H1 (cell line): ENCODE measurements around the gene VPS13D. TPM values are rescaled to one million over a fixed set of nuclear protein-coding genes. Genes with fewer than 3 reads are reported as not detected.

Experiments used
- CTBP2 ChIP-seq: IDR thresholded peaks from 2 replicates; pipeline ENCODE4 v1.7.0; 2011; ENCODE audit warnings: borderline replicate concordance, mild to moderate bottlenecking, moderate library complexity, mixed read lengths, low read length; ENCODE audit not compliant: insufficient read depth, insufficient read length
- JUND ChIP-seq: IDR thresholded peaks from 2 replicates; pipeline ENCODE4 v1.6.1; 2011; ENCODE audit warnings: mild to moderate bottlenecking, improper control_type of control experiment, low read length
- RAD21 ChIP-seq, 2 experiments: IDR thresholded peaks in 1 of 2; conservative IDR thresholded peaks in 1 of 2; 2 replicates each; pipeline ENCODE4 v1.6.1; 2011; ENCODE audit warnings: low read depth in 2 of 2, low read length in 2 of 2, improper control_type of control experiment in 1 of 2, inconsistent platforms in 1 of 2, mild to moderate bottlenecking in 1 of 2, moderate library complexity in 1 of 2
- SIX5 ChIP-seq: IDR thresholded peaks from 2 replicates; pipeline ENCODE4 v1.6.1; 2011; ENCODE audit warnings: mild to moderate bottlenecking, low read depth, low read length
- polyA plus RNA-seq, 7 experiments: library from polyadenylated mRNA; depleted of rRNA in 3 of 7; stranded (reverse) in 5 of 7; unstranded in 2 of 7; fragments of >200 nt in 5 of 7; fragments of 200-250 nt in 2 of 7; gene quantifications; 1 replicate in 5 of 7; 2 replicates in 1 of 7; 4 replicates in 1 of 7; pipeline versions ENCODE4 v1.2.1 to v1.2.3, GENCODE V29; 2011 to 2013; ENCODE audit warnings: missing spikeins in 2 of 7, mixed read lengths in 2 of 7
- total RNA-seq: library from RNA; stranded (reverse); fragmentation: NEBNext Ultra II Directional; extraction: Animal tissue kit (Norgen Biotek cat#: 25700); gene quantifications from 2 replicates; pipeline ENCODE4 v1.2.1, GENCODE V29; 2021
- TF ChIP-seq, protein P1 (sequence below): fragments of 300-600 bp; sonication (generic); IDR thresholded peaks from 2 replicates; pipeline ENCODE4 v1.7.1; 2012; ENCODE audit warnings: low read length, moderate library complexity, mild to moderate bottlenecking, inconsistent platforms; ENCODE audit not compliant: insufficient replicate concordance
- TF ChIP-seq, protein P2 (sequence below), 3 experiments: IDR thresholded peaks; 1 replicate in 2 of 3; 2 replicates in 1 of 3; pipeline versions ENCODE4 v1.5.1 to v1.6.1; 2011; ENCODE audit warnings: low read length in 3 of 3, mild to moderate bottlenecking in 3 of 3, inconsistent platforms in 2 of 3, low read depth in 1 of 3, moderate library complexity in 1 of 3; ENCODE audit not compliant: insufficient read depth in 1 of 3; ENCODE audit errors: control extremely low read depth in 1 of 3

Gene VPS13D
- total and polyA plus RNA-seq, 2 of the 8 experiments (the other 6 are each of a cell fraction or from before 2014, with no cell fraction given), result 10.9 to 31.2 TPM

DNA sequence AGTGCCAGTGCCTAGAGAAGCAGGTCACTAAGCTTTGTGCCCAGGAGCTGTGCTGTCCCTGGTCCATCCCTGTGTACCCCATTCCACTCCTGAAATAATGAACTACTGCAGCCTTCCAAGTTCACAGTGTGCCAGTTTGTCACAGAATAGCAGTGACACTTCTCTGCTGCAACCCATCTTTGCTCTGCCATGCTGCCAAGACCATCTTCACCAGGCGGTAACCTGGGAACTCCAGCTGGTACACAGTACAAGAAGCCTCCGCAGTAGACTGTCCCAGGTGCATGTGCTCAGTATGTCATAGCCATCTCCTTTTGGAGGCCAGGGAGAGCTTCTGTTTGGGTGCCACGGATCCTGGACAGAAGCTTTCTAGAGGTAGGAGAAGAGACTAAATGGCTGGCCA lies 250.2 kb downstream of the VPS13D start (continued):
- TF ChIP-seq, protein P1, sequence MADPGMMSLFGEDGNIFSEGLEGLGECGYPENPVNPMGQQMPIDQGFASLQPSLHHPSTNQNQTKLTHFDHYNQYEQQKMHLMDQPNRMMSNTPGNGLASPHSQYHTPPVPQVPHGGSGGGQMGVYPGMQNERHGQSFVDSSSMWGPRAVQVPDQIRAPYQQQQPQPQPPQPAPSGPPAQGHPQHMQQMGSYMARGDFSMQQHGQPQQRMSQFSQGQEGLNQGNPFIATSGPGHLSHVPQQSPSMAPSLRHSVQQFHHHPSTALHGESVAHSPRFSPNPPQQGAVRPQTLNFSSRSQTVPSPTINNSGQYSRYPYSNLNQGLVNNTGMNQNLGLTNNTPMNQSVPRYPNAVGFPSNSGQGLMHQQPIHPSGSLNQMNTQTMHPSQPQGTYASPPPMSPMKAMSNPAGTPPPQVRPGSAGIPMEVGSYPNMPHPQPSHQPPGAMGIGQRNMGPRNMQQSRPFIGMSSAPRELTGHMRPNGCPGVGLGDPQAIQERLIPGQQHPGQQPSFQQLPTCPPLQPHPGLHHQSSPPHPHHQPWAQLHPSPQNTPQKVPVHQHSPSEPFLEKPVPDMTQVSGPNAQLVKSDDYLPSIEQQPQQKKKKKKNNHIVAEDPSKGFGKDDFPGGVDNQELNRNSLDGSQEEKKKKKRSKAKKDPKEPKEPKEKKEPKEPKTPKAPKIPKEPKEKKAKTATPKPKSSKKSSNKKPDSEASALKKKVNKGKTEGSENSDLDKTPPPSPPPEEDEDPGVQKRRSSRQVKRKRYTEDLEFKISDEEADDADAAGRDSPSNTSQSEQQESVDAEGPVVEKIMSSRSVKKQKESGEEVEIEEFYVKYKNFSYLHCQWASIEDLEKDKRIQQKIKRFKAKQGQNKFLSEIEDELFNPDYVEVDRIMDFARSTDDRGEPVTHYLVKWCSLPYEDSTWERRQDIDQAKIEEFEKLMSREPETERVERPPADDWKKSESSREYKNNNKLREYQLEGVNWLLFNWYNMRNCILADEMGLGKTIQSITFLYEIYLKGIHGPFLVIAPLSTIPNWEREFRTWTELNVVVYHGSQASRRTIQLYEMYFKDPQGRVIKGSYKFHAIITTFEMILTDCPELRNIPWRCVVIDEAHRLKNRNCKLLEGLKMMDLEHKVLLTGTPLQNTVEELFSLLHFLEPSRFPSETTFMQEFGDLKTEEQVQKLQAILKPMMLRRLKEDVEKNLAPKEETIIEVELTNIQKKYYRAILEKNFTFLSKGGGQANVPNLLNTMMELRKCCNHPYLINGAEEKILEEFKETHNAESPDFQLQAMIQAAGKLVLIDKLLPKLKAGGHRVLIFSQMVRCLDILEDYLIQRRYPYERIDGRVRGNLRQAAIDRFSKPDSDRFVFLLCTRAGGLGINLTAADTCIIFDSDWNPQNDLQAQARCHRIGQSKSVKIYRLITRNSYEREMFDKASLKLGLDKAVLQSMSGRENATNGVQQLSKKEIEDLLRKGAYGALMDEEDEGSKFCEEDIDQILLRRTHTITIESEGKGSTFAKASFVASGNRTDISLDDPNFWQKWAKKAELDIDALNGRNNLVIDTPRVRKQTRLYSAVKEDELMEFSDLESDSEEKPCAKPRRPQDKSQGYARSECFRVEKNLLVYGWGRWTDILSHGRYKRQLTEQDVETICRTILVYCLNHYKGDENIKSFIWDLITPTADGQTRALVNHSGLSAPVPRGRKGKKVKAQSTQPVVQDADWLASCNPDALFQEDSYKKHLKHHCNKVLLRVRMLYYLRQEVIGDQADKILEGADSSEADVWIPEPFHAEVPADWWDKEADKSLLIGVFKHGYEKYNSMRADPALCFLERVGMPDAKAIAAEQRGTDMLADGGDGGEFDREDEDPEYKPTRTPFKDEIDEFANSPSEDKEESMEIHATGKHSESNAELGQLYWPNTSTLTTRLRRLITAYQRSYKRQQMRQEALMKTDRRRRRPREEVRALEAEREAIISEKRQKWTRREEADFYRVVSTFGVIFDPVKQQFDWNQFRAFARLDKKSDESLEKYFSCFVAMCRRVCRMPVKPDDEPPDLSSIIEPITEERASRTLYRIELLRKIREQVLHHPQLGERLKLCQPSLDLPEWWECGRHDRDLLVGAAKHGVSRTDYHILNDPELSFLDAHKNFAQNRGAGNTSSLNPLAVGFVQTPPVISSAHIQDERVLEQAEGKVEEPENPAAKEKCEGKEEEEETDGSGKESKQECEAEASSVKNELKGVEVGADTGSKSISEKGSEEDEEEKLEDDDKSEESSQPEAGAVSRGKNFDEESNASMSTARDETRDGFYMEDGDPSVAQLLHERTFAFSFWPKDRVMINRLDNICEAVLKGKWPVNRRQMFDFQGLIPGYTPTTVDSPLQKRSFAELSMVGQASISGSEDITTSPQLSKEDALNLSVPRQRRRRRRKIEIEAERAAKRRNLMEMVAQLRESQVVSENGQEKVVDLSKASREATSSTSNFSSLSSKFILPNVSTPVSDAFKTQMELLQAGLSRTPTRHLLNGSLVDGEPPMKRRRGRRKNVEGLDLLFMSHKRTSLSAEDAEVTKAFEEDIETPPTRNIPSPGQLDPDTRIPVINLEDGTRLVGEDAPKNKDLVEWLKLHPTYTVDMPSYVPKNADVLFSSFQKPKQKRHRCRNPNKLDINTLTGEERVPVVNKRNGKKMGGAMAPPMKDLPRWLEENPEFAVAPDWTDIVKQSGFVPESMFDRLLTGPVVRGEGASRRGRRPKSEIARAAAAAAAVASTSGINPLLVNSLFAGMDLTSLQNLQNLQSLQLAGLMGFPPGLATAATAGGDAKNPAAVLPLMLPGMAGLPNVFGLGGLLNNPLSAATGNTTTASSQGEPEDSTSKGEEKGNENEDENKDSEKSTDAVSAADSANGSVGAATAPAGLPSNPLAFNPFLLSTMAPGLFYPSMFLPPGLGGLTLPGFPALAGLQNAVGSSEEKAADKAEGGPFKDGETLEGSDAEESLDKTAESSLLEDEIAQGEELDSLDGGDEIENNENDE, result no peak
- no peak for TF ChIP-seq RAD21 (IDR thresholded peaks at IDR 0.05 in 1 of 2, conservative IDR thresholded peaks at IDR 0.05 in 1 of 2; ENCODE audit: low read depth in 2 of 2, low read length in 2 of 2)
- no peak for TF ChIP-seq CTBP2
- no peak for TF ChIP-seq SIX5
- no peak for TF ChIP-seq JUND
- TF ChIP-seq, protein P2, sequence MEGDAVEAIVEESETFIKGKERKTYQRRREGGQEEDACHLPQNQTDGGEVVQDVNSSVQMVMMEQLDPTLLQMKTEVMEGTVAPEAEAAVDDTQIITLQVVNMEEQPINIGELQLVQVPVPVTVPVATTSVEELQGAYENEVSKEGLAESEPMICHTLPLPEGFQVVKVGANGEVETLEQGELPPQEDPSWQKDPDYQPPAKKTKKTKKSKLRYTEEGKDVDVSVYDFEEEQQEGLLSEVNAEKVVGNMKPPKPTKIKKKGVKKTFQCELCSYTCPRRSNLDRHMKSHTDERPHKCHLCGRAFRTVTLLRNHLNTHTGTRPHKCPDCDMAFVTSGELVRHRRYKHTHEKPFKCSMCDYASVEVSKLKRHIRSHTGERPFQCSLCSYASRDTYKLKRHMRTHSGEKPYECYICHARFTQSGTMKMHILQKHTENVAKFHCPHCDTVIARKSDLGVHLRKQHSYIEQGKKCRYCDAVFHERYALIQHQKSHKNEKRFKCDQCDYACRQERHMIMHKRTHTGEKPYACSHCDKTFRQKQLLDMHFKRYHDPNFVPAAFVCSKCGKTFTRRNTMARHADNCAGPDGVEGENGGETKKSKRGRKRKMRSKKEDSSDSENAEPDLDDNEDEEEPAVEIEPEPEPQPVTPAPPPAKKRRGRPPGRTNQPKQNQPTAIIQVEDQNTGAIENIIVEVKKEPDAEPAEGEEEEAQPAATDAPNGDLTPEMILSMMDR (IDR thresholded peaks at IDR 0.05; ENCODE audit: control extremely low read depth in 1 of 3, insufficient read depth in 1 of 3, low read depth in 1 of 3, low read length in 3 of 3), result no peak
